HG02623 (cell line): Measurements from ENCODE around the gene RNF31.
A peak's percentile ranks its signal among the peaks of the same experiment; 100 is the strongest.
"Not testable (repeated sequence)": the region's sequence is repeated elsewhere in the genome, so short reads cannot be mapped to it uniquely, and the experiment has no call there.

ENCODE experiments used
- ATAC-seq: cut with Tn5 transposase; IDR thresholded peaks from one replicate; pipeline ENCODE4 v1.9.1; 2021; ENCODE audit warnings: moderate library complexity; ENCODE audit not compliant: unreplicated experiment

The RNF31 gene

GRCh38 chr14:24146978-24147760, at the start of gene RNF31:
RNF31 (plus strand) TSS chr14:24147498; CDS start chr14:24147699, 201 bp downstream.
- peak; percentile 78 for ATAC-seq

GRCh38 chr14:24098229-24098926, 48.9 kb upstream of the RNF31 start:
- no peak for ATAC-seq

- no peak for ATAC-seq
Measured at GRCh38 chr14:24098927-24099813, 48.1 kb upstream of the RNF31 start.

- no peak for ATAC-seq
Measured at GRCh38 chr14:24100197-24100981, 46.9 kb upstream of the RNF31 start.

- no peak for ATAC-seq
Measured at GRCh38 chr14:24100982-24101494, 46.3 kb upstream of the RNF31 start.

GRCh38 chr14:24102357-24103048, 44.8 kb upstream of the RNF31 start:
- ATAC-seq: no peak

GRCh38 chr14:24103451-24103850, 43.8 kb upstream of the RNF31 start:
- ATAC-seq: no peak

- ATAC-seq: not testable (repeated sequence)
Measured at GRCh38 chr14:24105609-24106239, 41.6 kb upstream of the RNF31 start.

GRCh38 chr14:24106672-24107271, 40.5 kb upstream of the RNF31 start:
- no peak for ATAC-seq

GRCh38 chr14:24108336-24108874, 38.9 kb upstream of the RNF31 start:
- peak; percentile 29 for ATAC-seq

GRCh38 chr14:24110060-24110459, 37.2 kb upstream of the RNF31 start:
- ATAC-seq: no peak

GRCh38 chr14:24110523-24110922, 36.8 kb upstream of the RNF31 start:
- no peak for ATAC-seq

- ATAC-seq: no peak
Measured at GRCh38 chr14:24113379-24113800, 33.9 kb upstream of the RNF31 start.

- peak; percentile 18 for ATAC-seq
Measured at GRCh38 chr14:24113801-24114531, 33.3 kb upstream of the RNF31 start.

GRCh38 chr14:24114532-24115421, 32.5 kb upstream of the RNF31 start, which contains the start of the genes DCAF11 and NRL:
DCAF11 (plus strand) TSS chr14:24114777; CDS start chr14:24115595, 818 bp downstream.
NRL (minus strand) TSS chr14:24114949; CDS start chr14:24082848, 32,101 bp downstream.
- peak; percentile 79 for ATAC-seq

GRCh38 chr14:24115422-24116127, 31.7 kb upstream of the RNF31 start:
- no peak for ATAC-seq
